ENCODE data around the gene KRTAP20-2.

KRTAP20-2 gene

DNA sequence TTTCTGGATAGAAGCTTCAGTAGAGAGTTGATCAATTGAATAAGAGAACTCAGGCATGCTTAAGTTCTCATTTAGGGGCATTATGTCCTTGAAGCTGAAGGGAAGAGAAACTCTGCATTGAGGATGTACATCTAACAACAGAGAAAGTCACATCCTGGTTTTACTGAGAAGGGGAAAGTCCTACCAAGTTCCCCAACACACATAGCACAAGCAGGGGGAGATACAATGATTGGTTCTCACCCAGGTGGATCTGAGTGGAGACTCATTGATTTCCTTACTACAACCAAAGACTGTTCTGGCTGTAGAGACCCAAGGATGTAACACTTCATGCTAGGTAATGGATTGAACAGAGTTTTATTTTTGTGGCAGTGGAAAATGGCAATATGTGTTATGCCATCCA is 19.8 kb upstream of the KRTAP20-2 start:
- Histone ChIP-seq H4K20me1 (ENCODE audit: insufficient read depth, low read length) (no peaks in the 10 kb centered on the region), H3K9me3 (ENCODE audit: insufficient read depth, low read length) (peaks cover 26% of the 10 kb centered on the region), H3K79me2 (ENCODE audit: low read length) (no peaks in the 10 kb centered on the region), H3K4me3 (ENCODE audit: low read length) (peak overlapping the region; percentile 33; the same call in 1 of the 2 replicates), H2AFZ (ENCODE audit: low read depth, low read length) (no peak overlapping the region), H3K27ac (ENCODE audit: low read length) (peak overlapping the region; percentile 96), H3K4me1 (ENCODE audit: low read length) (peaks cover 65% of the 10 kb centered on the region), H3K9ac (ENCODE audit: low read length) (peak overlapping the region; percentile 71), H3K36me3 (replicated peaks; ENCODE audit: low read depth, low read length) (peaks cover 50% of the 10 kb centered on the region), H3K4me2 (ENCODE audit: low read length) (peak overlapping the region; percentile 52), H3K27me3 (ENCODE audit: low read depth, low read length) (no peaks in the 10 kb centered on the region)
- TF ChIP-seq EZH2phosphoT487 (IDR thresholded peaks at IDR 0.05; ENCODE audit: low read depth) (no peak), CTCF (IDR thresholded peaks at IDR 0.05; ENCODE audit: low read depth, low read length) (no peak)

GRCh38 chr21:30616125-30616524 is 18.9 kb upstream of the KRTAP20-2 start, which contains the start of gene KRTAP20-1:
KRTAP20-1 (plus strand) TSS chr21:30616425; CDS start chr21:30616455, 30 bp downstream.
- Histone ChIP-seq H3K36me3 (replicated peaks; ENCODE audit: low read depth, low read length) (peaks cover 54% of the 10 kb centered on the region), H2AFZ (ENCODE audit: low read depth, low read length) (no peak within 1 kb of the TSS), H3K9ac (ENCODE audit: low read length) (peak within 1 kb of the TSS; percentile 71), H3K27ac (ENCODE audit: low read length) (peak within 1 kb of the TSS; percentile 96), H3K9me3 (ENCODE audit: insufficient read depth, low read length) (peaks cover 24% of the 10 kb centered on the region), H3K27me3 (ENCODE audit: low read depth, low read length) (no peaks in the 10 kb centered on the region), H4K20me1 (ENCODE audit: insufficient read depth, low read length) (no peaks in the 10 kb centered on the region), H3K4me1 (ENCODE audit: low read length) (peaks cover 71% of the 10 kb centered on the region), H3K4me3 (ENCODE audit: low read length) (peak within 1 kb of the TSS; percentile 33; the same call in 1 of the 2 replicates), H3K79me2 (ENCODE audit: low read length) (no peaks in the 10 kb centered on the region), H3K4me2 (ENCODE audit: low read length) (peak within 1 kb of the TSS; percentile 52)
- TF ChIP-seq EZH2phosphoT487 (IDR thresholded peaks at IDR 0.05; ENCODE audit: low read depth) (no peak), CTCF (IDR thresholded peaks at IDR 0.05; ENCODE audit: low read depth, low read length) (no peak)

DNA sequence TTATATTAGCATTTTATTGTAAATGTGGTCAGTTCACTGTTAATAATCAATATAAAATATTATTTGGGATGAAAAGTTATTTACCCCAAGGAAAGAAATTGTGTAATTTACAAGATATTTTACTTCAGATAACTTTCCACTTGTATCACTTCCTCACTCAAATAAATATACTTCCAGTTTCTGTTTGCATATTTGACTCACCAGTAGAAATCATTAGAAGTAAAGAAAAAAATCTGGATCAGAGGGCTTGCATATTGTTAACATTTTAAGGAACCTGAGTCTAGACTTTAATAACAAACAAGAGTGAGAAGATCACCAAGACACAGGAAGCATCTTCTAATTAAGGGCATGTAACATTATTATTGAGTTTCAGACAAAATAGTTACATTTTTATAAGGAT is 14.9 kb upstream of the KRTAP20-2 start:
- Histone ChIP-seq H4K20me1 (ENCODE audit: insufficient read depth, low read length) (no peaks in the 10 kb centered on the region), H3K4me1 (ENCODE audit: low read length) (peaks cover 36% of the 10 kb centered on the region), H3K27me3 (ENCODE audit: low read depth, low read length) (no peaks in the 10 kb centered on the region), H3K36me3 (replicated peaks; ENCODE audit: low read depth, low read length) (peaks cover 33% of the 10 kb centered on the region), H3K9me3 (ENCODE audit: insufficient read depth, low read length) (peaks cover 7% of the 10 kb centered on the region; the same call in 1 of the 2 replicates), H3K27ac (ENCODE audit: low read length) (peak overlapping the region; percentile 81), H3K79me2 (ENCODE audit: low read length) (no peaks in the 10 kb centered on the region), H2AFZ (ENCODE audit: low read depth, low read length) (no peak overlapping the region), H3K4me2 (ENCODE audit: low read length) (peak overlapping the region; percentile 22; the same call in 1 of the 2 replicates), H3K4me3 (ENCODE audit: low read length) (no peak overlapping the region), H3K9ac (ENCODE audit: low read length) (peak overlapping the region; percentile 34; the same call in 1 of the 2 replicates)
- no peak for TF ChIP-seq EZH2phosphoT487 (IDR thresholded peaks at IDR 0.05; ENCODE audit: low read depth)
- no peak for TF ChIP-seq CTCF (IDR thresholded peaks at IDR 0.05; ENCODE audit: low read depth, low read length)

- H4K20me1 ChIP-seq (ENCODE audit: insufficient read depth, low read length) = no peaks in the 10 kb centered on the region
- H3K4me1 ChIP-seq (ENCODE audit: low read length) = peaks cover 32% of the 10 kb centered on the region
- no peaks in the 10 kb centered on the region for H3K27me3 ChIP-seq (ENCODE audit: low read depth, low read length)
- H3K79me2 ChIP-seq (ENCODE audit: low read length) = no peaks in the 10 kb centered on the region
- H3K36me3 ChIP-seq (replicated peaks; ENCODE audit: low read depth, low read length) = peaks cover 33% of the 10 kb centered on the region
- H3K9me3 ChIP-seq (ENCODE audit: insufficient read depth, low read length) = peaks cover 7% of the 10 kb centered on the region; the same call in 1 of the 2 replicates
- H3K4me3 ChIP-seq (ENCODE audit: low read length) = no peak within 1 kb of the TSS
- peak within 1 kb of the TSS; percentile 22; the same call in 1 of the 2 replicates for H3K4me2 ChIP-seq (ENCODE audit: low read length)
- no peak within 1 kb of the TSS; the same call in 1 of the 2 replicates for H2AFZ ChIP-seq (ENCODE audit: low read depth, low read length)
- H3K27ac ChIP-seq (ENCODE audit: low read length) = peak within 1 kb of the TSS; percentile 81
- H3K9ac ChIP-seq (ENCODE audit: low read length) = peak within 1 kb of the TSS; percentile 34; the same call in 1 of the 2 replicates
- TF ChIP-seq CTCF (IDR thresholded peaks at IDR 0.05; ENCODE audit: low read depth, low read length) (no peak), EZH2phosphoT487 (IDR thresholded peaks at IDR 0.05; ENCODE audit: low read depth) (no peak)
Measured at GRCh38 chr21:30620522-30620921, 14.5 kb upstream of the KRTAP20-2 start, which contains the start of gene KRTAP20-4. KRTAP20-4 (plus strand) TSS chr21:30620627.

All from OCI-LY3 (cell line).